Measurements from ENCODE around the gene CACNB2. TPM values are rescaled to one million over a fixed set of nuclear protein-coding genes. Genes with fewer than 3 reads are reported as not detected.

The CACNB2 gene
- total and polyA plus RNA-seq, 2 donors: 0.85 to 3.9 TPM

DNA sequence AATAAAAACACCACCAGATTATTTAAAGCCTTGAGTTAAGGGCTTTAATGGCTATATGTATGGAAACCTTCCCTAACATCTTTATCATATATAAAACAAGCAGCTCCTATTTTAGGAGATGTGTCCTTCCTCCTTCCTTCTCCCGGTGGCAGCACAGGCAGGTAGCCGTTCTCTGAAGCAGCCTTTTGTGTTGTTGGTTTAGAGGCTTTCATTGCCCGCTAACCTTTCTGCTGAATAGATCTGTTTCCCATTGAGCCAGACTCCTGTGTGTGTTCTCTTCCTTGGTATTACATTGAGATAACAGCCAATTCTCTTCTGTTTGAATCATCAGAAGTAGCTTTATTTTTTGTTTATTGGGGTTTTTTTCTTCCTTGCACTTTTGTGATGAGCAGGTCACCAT is 131.3 kb downstream of the CACNB2 start:
- no peaks in the 10 kb centered on the region for H3K9me3 ChIP-seq (ENCODE audit: control insufficient read depth in 2 of 2, insufficient read depth in 1 of 2, low read length in 1 of 2)
- no peaks in the 10 kb centered on the region for H3K36me3 ChIP-seq (ENCODE audit: control insufficient read depth in 2 of 2, insufficient read depth in 2 of 2, low read length in 1 of 2)
- WGBS: 91% methylated on average over 3 of the region's 3 CpGs
- H3K27me3 ChIP-seq (ENCODE audit: control insufficient read depth in 2 of 2, insufficient read depth in 1 of 2, low read length in 1 of 2): no peaks in the 10 kb centered on the region
- H3K4me3 ChIP-seq (ENCODE audit: low read length in 2 of 2): no peak overlapping the region
- H3K27ac ChIP-seq (ENCODE audit: low read depth in 1 of 2, low read length in 1 of 2): no peak overlapping the region
- DNase-seq (ENCODE audit: low read depth in 6 of 9, low spot score in 9 of 9): no peak
- no peaks in the 10 kb centered on the region for H3K4me1 ChIP-seq (ENCODE audit: control insufficient read depth in 2 of 2, insufficient read depth in 2 of 2, low read length in 2 of 2)

DNA sequence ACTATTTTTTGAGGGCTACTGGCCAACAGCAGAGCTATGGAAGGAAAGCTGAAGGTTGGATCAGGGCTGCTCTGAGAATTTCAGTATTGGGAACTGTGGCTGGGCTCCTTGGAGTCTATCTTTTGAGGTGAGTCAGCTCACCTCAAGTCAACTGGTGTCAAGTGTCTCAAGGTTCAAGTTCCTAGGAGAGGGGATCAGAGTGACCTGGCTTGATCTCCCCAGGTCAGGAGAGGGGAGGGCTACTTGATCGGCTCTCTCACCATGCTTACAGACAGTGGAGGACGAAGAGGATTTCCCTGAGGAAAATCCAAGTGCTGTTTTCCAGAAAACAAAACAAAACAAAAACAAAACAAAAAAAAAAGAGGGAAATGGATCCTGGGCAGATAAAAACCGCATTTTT is 132.8 kb downstream of the CACNB2 start:
- no peak overlapping the region for H3K4me3 ChIP-seq (ENCODE audit: low read length in 2 of 2)
- H3K36me3 ChIP-seq (ENCODE audit: control insufficient read depth in 2 of 2, insufficient read depth in 2 of 2, low read length in 1 of 2): no peaks in the 10 kb centered on the region
- H3K4me1 ChIP-seq (ENCODE audit: control insufficient read depth in 2 of 2, insufficient read depth in 2 of 2, low read length in 2 of 2): no peaks in the 10 kb centered on the region
- H3K9me3 ChIP-seq (ENCODE audit: control insufficient read depth in 2 of 2, insufficient read depth in 1 of 2, low read length in 1 of 2): no peaks in the 10 kb centered on the region
- no peaks in the 10 kb centered on the region for H3K27me3 ChIP-seq (ENCODE audit: control insufficient read depth in 2 of 2, insufficient read depth in 1 of 2, low read length in 1 of 2)
- DNase-seq (ENCODE audit: low read depth in 6 of 9, low spot score in 9 of 9): no peak
- H3K27ac ChIP-seq (ENCODE audit: low read depth in 1 of 2, low read length in 1 of 2): no peak overlapping the region
- WGBS: 99% methylated on average over 3 of the region's 3 CpGs

DNA sequence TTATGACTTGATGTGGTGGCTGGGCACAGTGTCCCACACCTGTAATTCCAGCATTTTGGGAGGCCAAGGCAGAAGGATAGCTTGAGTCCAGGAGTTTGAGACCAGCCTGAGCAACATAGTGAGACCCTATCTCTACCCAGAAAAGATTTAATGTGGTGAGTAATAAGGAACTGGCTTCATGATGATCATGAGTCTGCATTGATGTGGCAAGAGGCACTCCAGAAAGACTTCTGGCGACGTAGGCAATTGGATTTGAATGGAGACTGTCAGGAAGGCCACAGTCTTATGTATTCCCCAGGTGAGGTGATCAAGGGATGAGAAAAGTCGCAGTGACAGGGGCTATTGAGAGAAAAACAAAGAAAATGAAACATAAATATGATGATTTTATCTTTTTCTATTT is 138.0 kb downstream of the CACNB2 start:
- Histone ChIP-seq H3K4me1 (ENCODE audit: control insufficient read depth in 2 of 2, insufficient read depth in 2 of 2, low read length in 2 of 2) (no peaks in the 10 kb centered on the region), H3K9me3 (ENCODE audit: control insufficient read depth in 2 of 2, insufficient read depth in 1 of 2, low read length in 1 of 2) (no peaks in the 10 kb centered on the region), H3K4me3 (ENCODE audit: low read length in 2 of 2) (no peak overlapping the region), H3K27me3 (ENCODE audit: control insufficient read depth in 2 of 2, insufficient read depth in 1 of 2, low read length in 1 of 2) (no peaks in the 10 kb centered on the region), H3K36me3 (ENCODE audit: control insufficient read depth in 2 of 2, insufficient read depth in 2 of 2, low read length in 1 of 2) (no peaks in the 10 kb centered on the region), H3K27ac (ENCODE audit: low read depth in 1 of 2, low read length in 1 of 2) (no peak overlapping the region)
- WGBS: 98% methylated on average over 3 of the region's 3 CpGs
- DNase-seq (ENCODE audit: low read depth in 6 of 9, low spot score in 9 of 9): no peak

DNA sequence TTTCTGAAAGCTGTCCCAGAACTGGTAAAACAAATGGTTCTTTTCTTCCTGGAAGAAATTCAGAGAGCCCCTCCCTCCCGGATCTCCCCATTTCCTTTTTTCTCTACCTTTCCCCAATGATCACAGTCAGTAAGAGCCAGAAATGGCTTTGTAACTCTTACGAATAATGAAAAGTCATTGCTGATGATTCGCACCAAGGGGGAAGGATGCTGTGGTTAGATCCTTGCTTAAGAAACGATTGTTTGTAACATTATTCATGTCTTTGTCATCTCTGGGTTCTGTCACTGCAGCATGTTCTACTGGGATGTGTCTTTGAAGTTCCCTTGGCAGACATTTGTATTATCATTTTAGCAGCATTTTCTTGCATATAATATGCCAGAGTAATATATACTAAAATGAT is 138.9 kb downstream of the CACNB2 start:
- 11% methylated on average over 4 of the region's 4 CpGs for WGBS
- Histone ChIP-seq H3K9me3 (ENCODE audit: control insufficient read depth in 2 of 2, insufficient read depth in 1 of 2, low read length in 1 of 2) (no peaks in the 10 kb centered on the region), H3K4me3 (ENCODE audit: low read length in 2 of 2) (no peak overlapping the region), H3K36me3 (ENCODE audit: control insufficient read depth in 2 of 2, insufficient read depth in 2 of 2, low read length in 1 of 2) (no peaks in the 10 kb centered on the region), H3K27me3 (ENCODE audit: control insufficient read depth in 2 of 2, insufficient read depth in 1 of 2, low read length in 1 of 2) (no peaks in the 10 kb centered on the region), H3K27ac (ENCODE audit: low read depth in 1 of 2, low read length in 1 of 2) (no peak overlapping the region), H3K4me1 (ENCODE audit: control insufficient read depth in 2 of 2, insufficient read depth in 2 of 2, low read length in 2 of 2) (no peaks in the 10 kb centered on the region)
- DNase-seq (ENCODE audit: low read depth in 6 of 9, low spot score in 9 of 9): no peak

DNA sequence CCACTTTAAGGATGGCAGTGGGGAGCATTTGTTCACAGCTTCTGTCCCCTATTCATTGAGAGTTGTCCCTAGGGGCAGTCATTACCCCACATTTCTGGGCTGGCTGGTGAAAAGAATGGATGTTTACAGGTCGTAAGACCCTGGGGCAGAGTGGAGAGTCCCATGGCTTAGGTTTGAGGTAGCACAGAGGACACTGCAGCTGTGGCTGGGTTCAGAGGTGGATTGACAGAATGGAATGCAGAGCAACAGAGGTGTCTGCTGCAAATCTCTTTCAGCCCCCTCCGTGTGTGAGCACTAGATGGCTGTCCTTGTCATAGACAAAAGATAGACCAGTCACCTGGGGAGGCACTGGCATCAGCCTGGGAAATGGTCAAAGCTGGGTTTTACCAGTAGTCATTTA is 141.9 kb downstream of the CACNB2 start:
- H3K4me1 ChIP-seq (ENCODE audit: control insufficient read depth in 2 of 2, insufficient read depth in 2 of 2, low read length in 2 of 2): no peaks in the 10 kb centered on the region
- H3K27me3 ChIP-seq (ENCODE audit: control insufficient read depth in 2 of 2, insufficient read depth in 1 of 2, low read length in 1 of 2): no peaks in the 10 kb centered on the region
- no peak overlapping the region for H3K27ac ChIP-seq (ENCODE audit: low read depth in 1 of 2, low read length in 1 of 2)
- no peak overlapping the region for H3K4me3 ChIP-seq (ENCODE audit: low read length in 2 of 2)
- H3K36me3 ChIP-seq (ENCODE audit: control insufficient read depth in 2 of 2, insufficient read depth in 2 of 2, low read length in 1 of 2): no peaks in the 10 kb centered on the region
- no peak for DNase-seq (ENCODE audit: low read depth in 6 of 9, low spot score in 9 of 9)
- H3K9me3 ChIP-seq (ENCODE audit: control insufficient read depth in 2 of 2, insufficient read depth in 1 of 2, low read length in 1 of 2): no peaks in the 10 kb centered on the region
- 87% methylated on average over 2 of the region's 2 CpGs for WGBS

DNA sequence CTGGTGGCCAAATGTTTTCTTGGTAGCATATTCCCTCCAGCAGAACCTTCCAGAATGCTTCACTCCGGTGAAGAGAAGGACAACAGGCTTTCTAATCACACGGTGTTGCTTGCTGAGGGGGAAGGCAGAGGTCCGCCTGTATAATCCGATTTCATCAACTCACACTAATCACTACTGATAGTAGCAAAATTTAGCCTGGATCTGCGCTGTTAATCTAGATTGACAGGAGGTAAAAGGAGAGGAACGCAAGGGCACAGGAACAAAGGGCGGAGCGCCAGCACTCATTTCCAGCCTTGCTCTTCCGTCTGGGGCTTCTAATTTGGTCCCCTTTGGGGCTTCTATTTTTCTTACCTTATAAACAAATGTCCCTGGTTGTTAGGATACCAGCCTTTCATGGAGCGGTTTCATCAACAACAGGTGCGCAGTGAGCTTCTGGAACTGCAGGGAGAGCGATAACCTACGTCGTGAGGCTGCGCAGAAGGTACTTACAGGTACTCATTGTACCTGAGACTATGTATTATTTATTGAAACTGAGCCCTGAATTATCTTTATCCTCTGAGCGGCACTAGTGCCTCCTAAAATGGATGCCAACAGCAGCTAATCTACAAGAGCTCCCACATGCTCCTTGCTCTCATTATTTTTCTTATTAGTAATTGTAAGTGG is 150.6 kb downstream of the CACNB2 start:
- H3K27me3 ChIP-seq (ENCODE audit: control insufficient read depth in 2 of 2, insufficient read depth in 1 of 2, low read length in 1 of 2): no peaks in the 10 kb centered on the region
- no peak overlapping the region for H3K4me3 ChIP-seq (ENCODE audit: low read length in 2 of 2)
- 96% methylated on average over 16 of the region's 16 CpGs for WGBS
- no peaks in the 10 kb centered on the region for H3K9me3 ChIP-seq (ENCODE audit: control insufficient read depth in 2 of 2, insufficient read depth in 1 of 2, low read length in 1 of 2)
- no peaks in the 10 kb centered on the region for H3K4me1 ChIP-seq (ENCODE audit: control insufficient read depth in 2 of 2, insufficient read depth in 2 of 2, low read length in 2 of 2)
- no peak for DNase-seq (ENCODE audit: low read depth in 6 of 9, low spot score in 9 of 9)
- no peak overlapping the region for H3K27ac ChIP-seq (ENCODE audit: low read depth in 1 of 2, low read length in 1 of 2)
- H3K36me3 ChIP-seq (ENCODE audit: control insufficient read depth in 2 of 2, insufficient read depth in 2 of 2, low read length in 1 of 2): no peaks in the 10 kb centered on the region

DNA sequence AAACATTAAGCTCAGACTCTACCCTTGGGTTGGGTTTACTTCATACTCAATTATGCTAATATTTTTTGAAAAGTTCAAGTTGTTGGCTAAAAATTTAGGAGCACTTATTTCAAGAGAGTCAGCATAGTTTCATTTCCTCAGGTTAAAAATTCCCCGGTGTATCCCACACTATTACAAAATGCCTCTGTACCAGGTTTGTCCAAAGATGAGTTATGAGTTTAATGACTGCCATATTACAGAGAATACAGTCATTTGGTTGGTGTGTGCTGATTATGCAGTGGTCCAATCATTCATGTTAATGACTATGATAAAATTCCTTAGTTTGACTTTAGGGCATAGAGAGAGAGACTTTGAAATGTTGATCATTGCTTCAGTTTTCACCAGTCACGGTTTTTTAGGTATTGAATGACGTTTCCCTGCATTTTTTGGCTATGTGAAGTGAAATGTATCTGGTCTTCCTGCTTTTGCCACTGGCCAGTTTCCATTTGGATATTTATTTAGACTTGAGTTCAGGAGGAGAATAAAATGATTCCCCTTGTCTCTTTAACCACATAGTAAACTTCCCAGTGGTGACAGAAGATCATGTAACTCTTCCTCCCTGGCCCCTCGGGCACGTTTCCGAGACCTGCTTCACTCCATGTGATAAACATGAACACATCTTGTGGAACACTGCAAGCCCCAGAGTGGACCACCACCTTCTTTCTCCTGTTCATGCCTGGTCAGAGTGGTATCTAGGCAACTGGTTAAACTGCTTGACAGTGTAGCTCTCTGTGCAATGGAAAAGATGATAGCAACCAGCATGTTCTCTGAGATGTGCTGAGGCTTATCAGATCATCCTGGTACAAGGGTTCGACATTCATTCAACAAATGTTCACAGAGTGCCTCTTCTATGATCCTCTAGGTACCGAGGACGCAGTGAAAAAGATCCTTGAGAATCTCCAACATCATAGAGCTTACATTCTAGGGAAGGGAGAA is 153.6 kb downstream of the CACNB2 start:
- WGBS: 96% methylated on average over 9 of the region's 9 CpGs
- no peaks in the 10 kb centered on the region for H3K9me3 ChIP-seq (ENCODE audit: control insufficient read depth in 2 of 2, insufficient read depth in 1 of 2, low read length in 1 of 2)
- no peak overlapping the region for H3K27ac ChIP-seq (ENCODE audit: low read depth in 1 of 2, low read length in 1 of 2)
- no peaks in the 10 kb centered on the region for H3K4me1 ChIP-seq (ENCODE audit: control insufficient read depth in 2 of 2, insufficient read depth in 2 of 2, low read length in 2 of 2)
- H3K36me3 ChIP-seq (ENCODE audit: control insufficient read depth in 2 of 2, insufficient read depth in 2 of 2, low read length in 1 of 2): no peaks in the 10 kb centered on the region
- H3K4me3 ChIP-seq (ENCODE audit: low read length in 2 of 2): no peak overlapping the region
- no peak for DNase-seq (ENCODE audit: low read depth in 6 of 9, low spot score in 9 of 9)
- no peaks in the 10 kb centered on the region for H3K27me3 ChIP-seq (ENCODE audit: control insufficient read depth in 2 of 2, insufficient read depth in 1 of 2, low read length in 1 of 2)

DNA sequence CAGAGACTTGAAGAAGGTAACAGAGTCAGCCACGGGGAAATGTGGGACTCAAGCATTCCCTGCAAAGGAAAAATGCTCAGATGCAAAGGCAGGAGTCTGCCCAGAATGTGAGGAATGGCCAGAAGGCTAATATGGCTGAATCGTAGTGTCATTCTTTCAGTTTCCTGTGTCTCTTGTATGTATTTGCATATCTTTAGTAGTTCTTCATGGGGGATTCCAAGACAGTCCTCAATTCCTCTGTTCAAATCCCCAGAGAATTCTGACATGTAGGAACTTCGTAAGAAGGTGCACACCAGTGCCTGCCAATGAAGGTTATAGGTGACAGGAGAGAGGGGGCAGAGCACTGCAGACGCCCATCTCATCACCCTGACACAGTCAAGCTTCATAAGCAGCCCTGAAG is 154.4 kb downstream of the CACNB2 start:
- no peak overlapping the region for H3K27ac ChIP-seq (ENCODE audit: low read depth in 1 of 2, low read length in 1 of 2)
- WGBS: 89% methylated on average over 4 of the region's 4 CpGs
- H3K36me3 ChIP-seq (ENCODE audit: control insufficient read depth in 2 of 2, insufficient read depth in 2 of 2, low read length in 1 of 2): no peaks in the 10 kb centered on the region
- no peak for DNase-seq (ENCODE audit: low read depth in 6 of 9, low spot score in 9 of 9)
- H3K4me3 ChIP-seq (ENCODE audit: low read length in 2 of 2): no peak overlapping the region
- H3K4me1 ChIP-seq (ENCODE audit: control insufficient read depth in 2 of 2, insufficient read depth in 2 of 2, low read length in 2 of 2): no peaks in the 10 kb centered on the region
- no peaks in the 10 kb centered on the region for H3K27me3 ChIP-seq (ENCODE audit: control insufficient read depth in 2 of 2, insufficient read depth in 1 of 2, low read length in 1 of 2)
- H3K9me3 ChIP-seq (ENCODE audit: control insufficient read depth in 2 of 2, insufficient read depth in 1 of 2, low read length in 1 of 2): no peaks in the 10 kb centered on the region

DNA sequence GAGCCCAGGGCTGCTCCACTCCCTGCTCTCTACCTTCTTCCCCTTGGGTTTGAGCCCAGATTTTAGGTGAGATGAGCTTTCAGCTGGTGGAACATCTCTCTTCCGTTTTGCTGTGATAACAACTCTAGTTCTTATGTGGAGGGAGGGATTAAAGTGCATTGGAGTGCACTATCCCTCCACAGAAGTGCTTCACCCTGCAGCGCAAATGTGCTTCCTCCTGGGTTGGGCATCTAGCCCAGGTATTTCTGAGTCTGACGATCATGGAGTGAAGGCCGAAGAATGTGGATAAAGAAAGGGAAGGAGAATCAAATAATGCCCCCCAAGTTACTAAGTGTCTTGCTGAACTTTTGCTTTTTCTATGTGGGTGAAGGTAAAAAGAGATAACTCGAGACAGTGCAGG is 157.4 kb downstream of the CACNB2 start:
- H3K27me3 ChIP-seq (ENCODE audit: control insufficient read depth in 2 of 2, insufficient read depth in 1 of 2, low read length in 1 of 2): no peaks in the 10 kb centered on the region
- WGBS: 91% methylated on average over 5 of the region's 5 CpGs
- no peaks in the 10 kb centered on the region for H3K4me1 ChIP-seq (ENCODE audit: control insufficient read depth in 2 of 2, insufficient read depth in 2 of 2, low read length in 2 of 2)
- no peak overlapping the region for H3K27ac ChIP-seq (ENCODE audit: low read depth in 1 of 2, low read length in 1 of 2)
- H3K4me3 ChIP-seq (ENCODE audit: low read length in 2 of 2): no peak overlapping the region
- DNase-seq (ENCODE audit: low read depth in 6 of 9, low spot score in 9 of 9): no peak
- H3K9me3 ChIP-seq (ENCODE audit: control insufficient read depth in 2 of 2, insufficient read depth in 1 of 2, low read length in 1 of 2): no peaks in the 10 kb centered on the region
- H3K36me3 ChIP-seq (ENCODE audit: control insufficient read depth in 2 of 2, insufficient read depth in 2 of 2, low read length in 1 of 2): no peaks in the 10 kb centered on the region

All from thymus (tissue), 11 donors.